Spleen (tissue), 7 donors: ENCODE measurements around the gene TMEM106B.

Experiments used
- CTCF ChIP-seq, 11 experiments: fragments of 200-600 bp in 7 of 11; fragments of 450-650 bp in 4 of 11; sonication (generic) in 4 of 11; IDR thresholded peaks in 8 of 11; conservative IDR thresholded peaks in 3 of 11; 1 replicate in 7 of 11; 2 replicates in 4 of 11; pipeline versions ENCODE4 v1.4.0 to v1.8.0; 2016 to 2021; ENCODE audit warnings: antibody characterized with exemption in 11 of 11, inconsistent platforms in 4 of 11, mild to moderate bottlenecking in 1 of 11
- POLR2A ChIP-seq, 3 donors: fragments of 450-650 bp; IDR thresholded peaks; one replicate each; pipeline ENCODE4 v1.5.1; 2017; ENCODE audit warnings: antibody characterized with exemption in 3 of 3, mild to moderate bottlenecking in 1 of 3
- POLR2AphosphoS5 ChIP-seq, 3 donors: sonication (generic); formaldehyde crosslinking; IDR thresholded peaks; one replicate each; pipeline ENCODE4 v1.5.1; 2017; ENCODE audit warnings: antibody characterized with exemption in 3 of 3
- donor health status: DM: no; HTN: no; CAD: no; lungs with moderate emphysema.
- donor health status: DM: no; HTN: no; CAD: no.
- donor health status: DM: no; HTN: no; CAD: no.

DNA sequence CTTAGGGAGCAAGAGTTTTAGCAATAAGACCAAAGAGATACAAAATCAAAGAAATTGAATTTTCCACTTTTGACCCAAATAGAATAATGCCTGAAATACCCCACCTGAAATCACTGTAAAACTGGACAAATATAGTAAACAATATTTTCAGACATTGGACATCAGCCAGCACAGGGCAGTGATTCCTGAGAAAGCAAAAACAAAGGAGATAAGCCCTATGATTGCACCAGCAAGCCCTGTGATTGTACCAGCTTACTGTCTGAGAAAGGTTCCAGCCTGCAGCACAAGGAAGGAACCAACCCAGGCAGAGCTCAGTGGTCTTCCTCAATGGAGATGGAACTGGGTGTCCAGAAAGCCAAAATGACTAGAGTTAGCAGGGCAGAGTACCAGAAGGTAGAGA, 10.3 kb downstream of the TMEM106B start:
- TF ChIP-seq CTCF (IDR thresholded peaks at IDR 0.05 in 8 of 11, conservative IDR thresholded peaks at IDR 0.05 in 3 of 11) (no peak), POLR2A (IDR thresholded peaks at IDR 0.05) (no peak), POLR2AphosphoS5 (IDR thresholded peaks at IDR 0.05) (no peak)
